HL-60 (cell line): ENCODE measurements around the gene FTO.

Source experiments
- DNase-seq, 2 experiments: peaks; one replicate each; pipeline ENCODE4 v3.0.0-alpha.2; 2010 to 2020; ENCODE audit warnings: low read depth in 1 of 2, low spot score in 1 of 2
- H3K27ac ChIP-seq: fragments of 250-450 bp; sonication (Bioruptor Pico); replicated peaks from 2 replicates; pipeline ENCODE4 v1.5.1; 2020; ENCODE audit warnings: mild to moderate bottlenecking, moderate library complexity
- H3K27me3 ChIP-seq: fragments of 250-450 bp; sonication (Bioruptor Pico); 2 replicates; pipeline ENCODE4 v1.5.1; 2021; ENCODE audit warnings: mild to moderate bottlenecking, moderate library complexity; ENCODE audit not compliant: insufficient read depth, poor library complexity, severe bottlenecking
- H3K4me3 ChIP-seq: replicated peaks from 2 replicates; pipeline ENCODE4 v1.5.1; 2011; ENCODE audit warnings: mild to moderate bottlenecking, control low read depth, low read length; ENCODE audit not compliant: insufficient read depth
- CTCF ChIP-seq: IDR thresholded peaks from one replicate; pipeline ENCODE4 v1.5.1; 2011; ENCODE audit warnings: low read length, control low read depth, inconsistent platforms; ENCODE audit not compliant: insufficient read depth
- GABPA ChIP-seq: IDR thresholded peaks from 2 replicates; pipeline ENCODE4 v1.6.1; 2012; ENCODE audit warnings: low read depth
- POLR2AphosphoS5 ChIP-seq: IDR thresholded peaks from 2 replicates; pipeline ENCODE4 v1.6.1; 2012; ENCODE audit warnings: low read depth
- REST ChIP-seq: IDR thresholded peaks from 2 replicates; pipeline ENCODE4 v1.6.1; 2012; ENCODE audit warnings: low read depth; ENCODE audit not compliant: insufficient replicate concordance
- SPI1 ChIP-seq: IDR thresholded peaks from 2 replicates; pipeline ENCODE4 v1.6.1; 2012; ENCODE audit warnings: low read depth, mild to moderate bottlenecking, borderline replicate concordance

FTO gene

GRCh38 chr16:54150861-54151260 lies 446.9 kb downstream of the FTO start:
- DNase-seq, result no peak
- TF ChIP-seq SPI1, result no peak
- TF ChIP-seq POLR2AphosphoS5, result no peak
- TF ChIP-seq CTCF, result no peak
- TF ChIP-seq GABPA, result no peak
- no peak for TF ChIP-seq REST
- Histone ChIP-seq H3K4me3 (no peak overlapping the region), H3K27me3 (no peaks in the 10 kb centered on the region), H3K27ac (no peak overlapping the region)

GRCh38 chr16:54152362-54153239 lies 448.6 kb downstream of the FTO start:
- no peaks in the 10 kb centered on the region for H3K27me3 ChIP-seq
- no peak overlapping the region for H3K4me3 ChIP-seq

More at GRCh38 chr16:54152362-54153239, 448.6 kb downstream of the FTO start:
- no peak for DNase-seq
- TF ChIP-seq SPI1 (no peak), CTCF (no peak), POLR2AphosphoS5 (no peak), GABPA (no peak), REST (no peak)
- no peak overlapping the region for H3K27ac ChIP-seq
